HG03103 (cell line): ENCODE measurements around the gene TTYH3.
"Not testable (repeated sequence)": the region's sequence is repeated elsewhere in the genome, so short reads cannot be mapped to it uniquely, and the experiment has no call there.

Experiments
- ATAC-seq: cut with Tn5 transposase; IDR thresholded peaks from one replicate; pipeline ENCODE4 v1.9.1; 2021; ENCODE audit warnings: low read depth; ENCODE audit not compliant: unreplicated experiment

TTYH3 gene

DNA sequence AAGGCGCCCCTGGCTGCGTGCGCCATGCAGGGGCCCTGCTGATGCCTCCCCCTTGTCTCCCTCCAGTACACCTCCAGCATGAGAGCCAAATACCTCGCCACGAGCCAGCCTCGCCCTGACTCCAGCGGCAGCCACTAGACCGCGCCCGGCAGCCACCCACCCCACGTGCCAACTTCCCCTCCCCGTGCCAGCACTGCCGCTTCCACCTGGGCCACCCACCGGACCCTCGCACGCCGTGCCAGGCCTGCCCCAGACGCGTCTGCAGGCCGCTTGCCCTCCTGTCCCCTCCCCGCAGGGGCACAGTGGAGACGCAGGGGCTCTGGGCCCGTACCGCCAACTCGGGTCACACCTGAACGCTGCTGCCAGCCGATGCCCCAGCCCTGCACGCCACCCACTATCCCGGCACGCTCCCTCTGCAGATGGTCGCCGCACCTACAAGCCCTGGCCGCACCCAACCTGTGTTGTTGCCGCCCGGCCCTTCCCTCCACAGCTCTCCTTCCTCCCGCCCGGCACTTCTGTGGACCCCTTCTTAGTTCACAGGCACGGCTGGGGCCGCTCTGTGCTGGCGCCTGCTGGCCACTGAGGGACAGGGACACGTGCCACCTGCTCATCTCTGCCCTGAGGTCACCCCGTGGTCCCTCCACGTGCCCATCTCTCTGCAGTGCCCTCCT, 30.0 kb downstream of the TTYH3 start:
- ATAC-seq, result no peak

DNA sequence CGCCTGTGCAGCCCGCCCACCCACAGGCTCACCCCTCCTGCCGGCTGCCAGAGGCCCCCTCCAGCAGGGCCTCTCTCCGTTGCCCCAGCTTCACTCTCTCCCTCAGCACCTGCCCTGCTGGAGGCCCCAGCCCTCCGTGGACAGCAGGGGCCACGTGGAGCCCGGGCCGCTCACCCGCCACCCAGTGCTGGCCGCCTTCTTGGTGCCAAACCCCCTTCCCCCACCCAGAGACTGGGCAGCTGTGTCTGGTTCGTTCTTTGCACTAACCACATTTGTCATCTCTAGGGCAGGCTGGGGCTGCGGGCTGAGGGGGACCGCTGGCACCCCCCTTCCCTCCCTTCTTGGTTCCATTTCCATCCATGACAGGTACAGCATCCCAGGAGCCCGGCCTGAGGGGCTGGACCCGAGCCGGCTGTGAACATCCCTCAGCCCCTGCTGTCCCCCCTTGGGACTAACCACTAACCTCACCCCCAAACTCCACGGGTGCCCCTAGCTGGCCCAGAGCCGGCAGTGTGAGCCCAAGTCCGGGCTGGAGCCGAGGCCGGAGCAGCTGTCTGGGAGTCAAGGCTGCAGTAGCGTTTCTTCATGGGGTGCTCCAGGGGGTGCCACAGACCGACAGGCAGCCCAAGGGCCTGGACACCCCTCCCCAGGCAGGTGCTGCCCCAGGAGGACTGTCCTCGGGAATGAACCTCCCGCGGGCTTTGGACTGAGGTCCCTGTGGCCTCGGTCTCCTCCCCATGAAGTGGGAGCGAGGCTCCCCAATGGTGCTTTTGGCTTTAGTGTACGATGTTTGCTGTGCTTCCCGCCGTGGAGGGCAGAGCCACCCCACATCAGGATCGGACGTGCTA, 30.7 kb downstream of the TTYH3 start:
- no peak for ATAC-seq

DNA sequence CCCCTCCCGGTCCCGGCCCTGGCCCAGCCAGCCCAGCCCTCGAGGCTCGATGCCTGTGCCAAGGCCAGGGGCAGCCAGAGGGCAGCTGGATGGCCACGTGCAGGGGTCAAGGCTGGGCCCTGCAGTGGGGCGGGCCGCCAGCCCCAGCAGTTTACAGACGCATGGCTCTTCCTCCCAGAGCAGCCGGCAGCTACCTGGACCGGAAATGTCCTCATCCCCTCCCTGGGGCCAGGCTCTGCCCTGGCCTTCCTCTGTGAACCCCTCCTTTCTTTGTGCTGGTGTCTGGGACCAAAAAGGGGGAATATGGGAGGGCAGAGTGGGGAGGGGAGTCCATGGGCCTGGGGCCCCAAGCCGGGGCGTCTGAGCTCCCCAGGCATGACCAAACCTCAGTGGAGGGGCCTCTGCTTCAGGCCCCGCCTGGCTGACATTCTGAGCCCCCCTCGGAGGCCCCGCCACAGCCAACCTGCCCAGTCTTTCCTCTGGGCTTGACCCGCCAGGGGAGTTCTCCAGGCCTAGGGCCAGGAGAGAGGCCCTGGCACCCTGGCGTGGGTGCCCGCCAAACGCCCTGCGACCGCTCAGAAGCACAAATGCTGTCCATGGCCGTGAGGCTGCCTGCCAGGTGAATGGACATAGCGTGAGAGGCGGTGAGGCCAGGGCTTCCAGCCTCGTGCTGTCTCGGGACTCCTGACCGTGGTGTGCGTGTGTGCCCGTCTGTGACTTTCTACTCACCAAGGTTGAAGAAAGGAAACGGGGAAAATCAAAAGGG, 31.5 kb downstream of the TTYH3 start:
- no peak for ATAC-seq

DNA sequence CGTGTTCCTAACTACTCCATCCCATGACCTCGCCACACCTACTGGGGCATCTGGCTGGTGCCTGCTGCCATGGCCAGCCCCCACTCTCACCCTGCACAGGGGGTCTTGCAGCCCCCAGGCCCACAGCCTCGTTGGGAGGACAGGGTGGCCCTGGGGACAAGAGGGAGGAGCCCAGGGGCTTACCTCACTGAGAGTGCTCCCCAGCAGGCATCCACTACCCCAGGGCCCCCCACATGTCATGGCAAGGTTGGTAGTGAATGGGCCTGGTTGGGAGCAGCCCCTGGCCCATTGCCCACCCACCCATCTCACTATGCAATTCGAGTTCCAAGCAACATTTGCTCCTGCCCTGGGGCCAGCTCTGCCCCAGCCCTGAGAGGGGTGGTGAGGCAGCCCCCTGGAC, 32.2 kb downstream of the TTYH3 start:
- ATAC-seq, result no peak

DNA sequence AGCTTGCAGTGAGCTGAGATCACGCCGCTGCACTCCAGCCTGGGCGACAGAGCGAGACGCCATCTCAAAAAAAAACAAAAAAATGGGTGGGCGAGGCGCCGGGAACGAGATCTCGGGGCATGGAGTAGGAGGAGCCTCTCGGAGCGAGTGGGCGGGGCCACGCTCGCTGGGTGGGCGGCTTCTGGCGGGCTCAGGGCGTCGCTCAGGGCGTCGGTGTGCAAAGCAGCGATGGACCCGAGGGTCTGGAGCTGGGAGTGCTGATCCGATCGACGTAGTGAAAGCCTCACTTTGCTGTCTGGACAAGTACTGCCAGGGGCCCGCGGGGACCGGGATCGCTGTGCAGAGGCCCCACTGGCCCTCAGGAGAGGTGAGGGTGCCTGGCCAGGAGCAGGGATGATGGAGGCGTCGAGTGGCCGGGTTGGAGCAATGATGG, 33.6 kb downstream of the TTYH3 start:
- ATAC-seq, result no peak

DNA sequence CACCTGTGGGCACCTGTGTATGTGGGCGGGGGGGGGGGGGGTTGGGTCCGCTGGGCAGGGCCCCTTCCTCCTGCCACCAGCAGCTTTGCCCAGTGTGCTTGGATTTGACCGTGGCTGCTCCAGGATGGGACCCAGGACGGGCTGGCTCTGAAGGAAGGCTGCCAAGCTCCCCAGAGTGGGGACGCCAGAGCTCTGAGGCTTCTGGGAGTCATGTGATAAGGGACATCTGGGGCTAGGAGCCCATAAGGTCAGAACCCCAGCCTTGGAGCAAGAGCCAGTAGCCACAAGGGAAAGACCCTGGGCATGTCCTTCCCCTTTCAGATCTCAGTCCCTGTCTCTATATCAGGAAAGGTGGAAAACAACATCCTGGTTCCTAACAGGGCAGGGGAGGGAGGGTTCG, 34.4 kb downstream of the TTYH3 start:
- no peak for ATAC-seq

DNA sequence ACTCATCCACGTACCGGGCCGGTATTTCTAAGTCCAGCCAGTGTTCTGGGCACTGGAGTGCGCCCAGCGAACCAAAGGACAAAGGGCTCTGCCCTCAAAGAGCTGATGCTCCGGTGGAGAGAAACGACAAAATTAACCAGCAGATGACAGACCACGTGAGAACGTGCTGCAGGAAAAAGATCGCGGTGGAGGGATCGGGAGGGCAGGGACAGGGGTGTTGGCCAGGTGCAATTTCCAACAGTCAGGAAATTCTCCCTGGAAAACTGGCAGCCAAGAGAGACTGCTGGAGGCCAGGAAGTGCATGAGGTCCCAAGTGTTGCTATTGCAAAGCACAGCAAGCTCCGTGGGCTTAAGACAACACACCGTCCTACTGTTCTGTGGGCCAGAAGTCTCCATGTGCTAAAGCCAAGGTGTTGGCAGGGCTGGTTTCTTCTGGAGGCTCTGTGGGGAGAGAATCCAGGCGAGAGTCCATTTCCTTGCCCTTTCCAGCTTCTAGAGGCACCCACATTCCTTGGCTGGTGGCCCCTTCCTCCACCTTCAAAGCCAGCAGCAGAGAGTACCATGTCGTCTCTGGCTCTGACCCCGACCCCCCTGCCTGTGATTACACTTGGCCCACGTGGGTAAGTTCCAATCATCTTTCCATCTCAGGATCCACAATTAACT, 34.9 kb downstream of the TTYH3 start:
- no peak for ATAC-seq

DNA sequence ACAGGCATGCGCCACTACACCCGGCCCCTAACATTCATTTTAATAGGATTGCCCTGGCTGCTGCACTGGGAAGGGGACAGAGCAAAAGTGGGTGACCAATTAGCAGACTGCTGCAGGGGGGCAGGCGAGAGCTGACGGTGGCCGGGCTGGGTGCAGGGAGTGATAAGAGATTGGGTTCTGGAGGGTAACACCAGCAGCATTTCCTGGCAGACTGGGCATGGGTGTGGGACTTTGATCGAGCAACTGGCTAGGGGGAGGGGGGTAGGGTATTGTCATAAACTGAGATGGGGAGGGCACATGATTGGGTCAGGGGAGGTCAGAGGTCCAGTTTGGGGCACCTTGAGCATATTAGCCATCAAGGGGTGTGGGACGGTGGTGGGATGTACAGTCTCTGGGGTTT, 36.1 kb downstream of the TTYH3 start:
- no peak for ATAC-seq

DNA sequence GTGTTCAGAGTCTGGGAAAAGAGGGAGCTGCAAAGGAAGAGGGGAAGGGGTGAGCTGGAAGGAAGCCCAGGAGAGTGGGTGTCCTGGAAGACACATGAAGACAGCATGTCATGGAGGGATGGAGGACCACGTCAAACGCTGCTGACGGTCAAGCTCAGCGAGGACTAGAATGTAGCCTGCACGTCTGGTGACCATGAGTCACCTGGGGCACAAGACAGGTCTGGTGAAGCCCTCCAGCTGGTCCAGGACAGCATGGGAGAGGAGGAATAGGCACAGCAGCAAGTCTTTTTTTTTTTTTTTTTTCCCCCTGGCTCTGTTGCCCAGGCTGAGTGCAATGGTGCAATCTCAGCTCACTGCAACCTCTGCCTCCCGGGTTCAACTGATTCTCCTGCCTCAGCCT, 36.6 kb downstream of the TTYH3 start:
- no peak for ATAC-seq

DNA sequence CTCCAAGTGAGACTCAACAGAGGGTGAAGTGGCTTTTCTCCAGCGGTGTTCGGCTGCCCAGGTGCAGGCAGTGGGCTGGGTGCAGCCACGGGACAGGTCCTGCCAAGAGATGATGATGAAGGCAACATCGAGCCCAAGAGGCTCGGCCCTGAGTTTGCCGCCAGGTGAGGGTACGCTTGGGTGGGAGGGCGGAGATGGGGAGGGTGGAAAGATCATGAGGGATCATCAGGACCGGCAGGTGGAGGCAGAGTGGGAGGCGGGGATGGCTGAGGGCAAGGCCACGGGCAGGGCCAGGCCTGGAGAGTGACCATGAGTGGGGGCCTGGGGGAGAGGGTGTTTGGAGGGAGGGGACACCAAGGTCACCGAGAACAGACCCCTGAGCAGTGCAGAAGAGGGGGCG, 38.4 kb downstream of the TTYH3 start:
- ATAC-seq, result no peak

DNA sequence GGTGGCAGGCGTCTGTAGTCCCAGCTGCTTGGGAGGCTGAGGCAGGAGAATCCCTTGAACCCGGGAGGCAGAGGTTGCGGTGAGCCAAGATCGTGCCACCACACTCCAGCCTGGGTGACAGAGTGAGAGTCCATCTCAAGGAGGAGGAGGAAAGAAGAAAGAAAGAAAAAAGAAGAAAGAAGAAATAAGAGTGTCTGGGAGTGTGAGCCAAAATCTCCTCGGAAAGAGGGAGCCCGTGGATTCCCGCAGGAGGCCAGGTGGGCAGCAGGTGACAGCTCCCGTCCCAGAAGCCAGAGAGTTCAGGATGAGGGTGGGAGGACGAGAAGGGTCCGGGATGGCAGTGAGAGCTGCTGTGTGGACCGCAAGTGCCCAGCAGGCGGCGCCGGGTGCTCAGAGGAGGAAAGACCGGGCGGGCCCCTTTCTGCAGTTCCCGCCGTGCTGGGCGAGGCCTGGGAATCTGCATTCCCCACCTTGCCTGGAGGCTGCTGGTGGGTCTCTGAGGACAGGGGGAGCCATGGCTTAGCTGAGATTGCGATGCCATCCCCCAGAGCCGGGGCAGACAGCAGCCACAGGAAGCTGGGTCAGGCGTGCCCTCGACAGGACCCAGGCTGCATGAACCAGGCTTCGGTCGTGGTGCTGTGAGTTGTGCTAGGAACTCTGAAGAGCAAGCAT, 39.1 kb downstream of the TTYH3 start:
- ATAC-seq, result no peak

DNA sequence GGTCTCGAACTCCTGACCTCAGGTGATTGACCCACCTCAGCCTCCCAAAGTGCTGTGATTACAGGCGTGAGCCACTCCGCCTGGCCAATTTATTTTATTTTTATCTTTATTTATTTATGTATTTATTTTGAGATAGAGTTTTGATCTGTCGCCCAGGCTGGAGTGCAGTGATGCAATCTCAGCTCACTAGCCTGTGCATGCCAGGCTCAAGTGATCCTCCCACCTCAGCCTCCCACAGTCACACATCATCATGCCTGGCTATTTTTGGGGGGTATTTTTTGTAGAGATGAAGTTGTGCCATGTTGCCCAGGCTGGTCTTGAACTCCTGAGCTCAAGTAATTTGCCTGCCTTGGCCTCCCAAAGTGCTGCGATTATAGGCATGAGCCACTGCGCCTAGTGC, 41.4 kb downstream of the TTYH3 start:
- ATAC-seq, result not testable (repeated sequence)

DNA sequence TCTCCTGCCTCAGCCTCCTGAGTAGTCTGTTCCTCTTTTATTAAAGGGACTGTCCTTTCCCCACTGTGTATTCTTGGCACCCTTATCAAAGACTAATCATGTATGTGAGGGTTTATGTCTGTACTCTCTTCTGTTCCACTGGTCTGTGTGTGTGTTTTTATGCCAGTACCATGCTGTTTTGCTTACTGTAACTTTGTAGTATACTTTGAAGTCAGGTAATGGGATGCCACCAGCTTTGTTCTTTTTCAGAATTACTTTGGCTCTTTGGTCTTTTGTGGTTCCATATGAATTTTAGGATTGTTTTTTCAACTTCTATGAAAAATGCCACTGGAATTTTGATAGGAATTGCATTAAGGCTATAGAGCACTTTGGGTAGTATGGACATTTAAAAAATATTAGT, 42.1 kb downstream of the TTYH3 start:
- ATAC-seq, result no peak

DNA sequence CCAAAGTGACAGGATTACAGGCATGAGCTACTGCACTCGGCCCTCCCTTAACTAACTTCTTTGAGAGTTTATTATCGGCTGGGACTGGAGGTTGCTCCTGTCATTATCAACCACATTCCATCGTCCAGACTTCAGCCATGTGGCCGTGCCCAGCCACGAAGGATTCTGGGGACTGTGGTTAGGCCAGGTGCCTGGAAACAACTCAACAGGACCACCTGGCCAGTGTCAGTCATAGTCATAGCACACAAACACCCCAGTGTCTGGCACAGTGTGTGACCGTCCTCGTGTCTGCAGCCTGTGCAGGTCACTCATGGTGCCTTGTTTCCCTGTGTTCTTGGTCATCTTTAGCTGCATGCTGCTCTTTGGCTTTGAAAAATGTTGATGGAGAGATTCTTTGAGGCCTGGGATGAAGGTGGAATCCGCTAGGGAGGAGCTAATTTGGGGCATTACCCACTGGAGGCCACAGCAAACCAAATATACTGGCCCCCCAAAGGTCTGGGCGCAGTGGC, 43.5 kb downstream of the TTYH3 start:
- no peak for ATAC-seq

DNA sequence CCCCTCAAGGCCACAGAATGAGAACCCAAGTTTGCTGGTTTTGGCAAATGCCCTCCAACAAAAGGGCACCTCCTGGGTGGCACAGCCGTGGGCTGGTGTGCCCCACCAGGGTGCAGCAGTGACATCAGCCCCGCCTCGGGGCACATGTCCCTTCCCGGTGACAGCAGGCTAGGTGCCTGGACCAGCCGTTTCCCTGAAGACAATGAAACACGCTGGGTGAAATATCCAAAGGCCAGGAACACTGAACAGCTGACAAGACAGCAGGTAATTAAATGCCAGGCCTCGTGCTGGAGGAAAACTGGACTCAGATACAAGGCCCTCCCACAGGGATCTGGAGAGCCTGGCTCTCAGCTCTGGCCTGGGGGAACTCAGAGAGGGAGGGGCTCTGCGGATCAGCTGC, 44.8 kb downstream of the TTYH3 start:
- not testable (repeated sequence) for ATAC-seq

DNA sequence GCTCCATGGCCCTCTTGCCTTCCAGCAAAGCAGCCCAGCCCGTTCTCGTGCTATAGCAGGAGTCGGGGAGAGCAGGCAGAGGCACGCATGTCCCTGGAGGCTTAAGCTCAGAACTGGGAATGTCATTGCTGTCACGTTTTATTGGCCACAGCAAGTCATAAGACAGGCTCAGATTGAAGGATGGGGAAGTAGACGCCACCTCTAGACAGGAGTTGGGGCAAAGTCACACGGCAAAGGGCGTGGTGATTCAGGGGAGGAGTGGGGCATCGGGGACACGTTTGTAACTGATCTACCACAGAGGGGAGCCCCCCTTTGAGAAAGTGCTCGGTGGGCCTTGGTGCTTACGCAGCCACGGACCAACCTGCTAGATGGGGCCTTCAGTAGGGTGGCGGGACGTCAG, 46.7 kb downstream of the TTYH3 start:
- not testable (repeated sequence) for ATAC-seq

DNA sequence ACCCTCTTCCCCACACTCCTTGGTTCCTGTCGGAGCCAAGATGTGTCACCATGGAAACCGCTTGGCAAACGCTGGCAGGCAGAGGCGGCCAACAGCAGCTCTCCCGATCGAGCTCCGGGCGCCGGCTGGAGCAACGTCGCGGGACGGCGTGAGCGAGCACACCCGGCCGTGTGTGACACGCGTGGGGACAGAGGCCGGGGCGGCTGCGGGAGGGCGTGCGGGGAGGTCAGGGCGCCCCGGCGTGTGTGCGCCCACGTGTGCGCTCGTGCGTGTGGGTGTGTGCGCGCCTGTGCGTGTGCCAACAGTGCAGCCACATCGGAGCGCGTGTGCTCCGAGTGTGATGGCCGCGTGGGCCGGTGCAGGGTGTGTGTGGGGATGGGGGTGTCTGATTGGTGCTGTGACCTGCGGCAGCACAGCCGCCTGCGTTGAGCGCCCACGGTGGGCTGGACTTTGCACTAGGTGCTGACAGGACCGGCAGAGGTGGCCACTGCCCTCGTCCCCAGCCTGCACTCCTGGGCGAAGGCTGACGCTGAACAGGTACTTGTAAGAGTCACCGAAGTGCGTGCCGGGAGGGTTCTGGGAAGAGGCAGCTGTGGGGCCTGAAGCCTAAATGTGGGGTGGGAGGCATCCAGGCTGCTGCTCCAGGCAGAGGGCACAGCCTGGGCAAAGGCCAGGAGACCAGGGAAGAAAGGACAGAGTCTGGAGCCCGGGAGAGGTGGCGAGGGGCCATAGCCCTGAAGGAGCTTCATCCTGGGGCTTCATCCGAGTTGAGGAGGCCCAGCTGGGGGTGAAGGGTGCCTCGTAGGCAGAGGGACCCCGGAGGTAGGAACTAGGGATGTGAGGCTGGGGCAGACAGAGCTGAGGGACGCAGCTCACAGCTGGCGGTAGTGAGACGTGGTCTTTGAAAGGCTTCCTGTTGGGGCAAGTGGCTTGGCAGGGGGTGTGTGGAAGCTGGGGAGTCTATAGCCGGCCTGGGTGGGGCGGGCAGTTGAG, 47.6 kb downstream of the TTYH3 start:
- ATAC-seq, result not testable (repeated sequence)

DNA sequence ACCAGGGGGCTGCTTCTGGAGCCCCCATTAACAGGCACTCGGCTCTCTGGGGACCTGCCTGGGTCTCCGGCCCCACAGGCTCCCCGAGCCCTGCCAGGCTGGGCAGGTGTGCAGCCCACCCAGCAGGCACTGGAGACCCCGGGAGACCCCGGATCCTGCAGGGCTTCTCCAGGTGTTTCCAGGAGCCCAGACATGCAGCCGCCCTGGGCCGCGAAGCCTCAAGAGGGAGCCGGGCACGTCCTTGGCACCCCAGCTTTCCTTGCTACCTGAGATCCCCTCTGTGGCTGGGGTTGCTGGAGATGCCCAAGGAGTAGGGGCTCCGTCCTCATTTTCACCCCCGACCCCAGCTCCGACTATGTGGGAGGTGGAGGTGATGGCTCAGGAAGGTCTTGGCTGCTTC, 48.5 kb downstream of the TTYH3 start:
- ATAC-seq, result no peak
